K562 (cell line): ENCODE data around the gene HEMGN. TPM values are rescaled to one million over a fixed set of nuclear protein-coding genes. Genes with fewer than 3 reads are reported as not detected.
"Not testable (repeated sequence)": the region's sequence is repeated elsewhere in the genome, so short reads cannot be mapped to it uniquely, and the experiment has no call there.

Experiments
- ATAC-seq: fragments of 200-7000 bp; cut with Tn5 transposase; 3 replicates; pipeline ENCODE4 v1.9.1; 2020; ENCODE audit warnings: moderate library complexity
- BruUV-seq: library from RNA; stranded (reverse); fragments of 400-500 nt; replicated peaks from 2 replicates; lab custom pipeline; 2021; lab: Mats Ljungman, UMichigan
- CTCF ChIA-PET: fragments of 300-600 bp; formaldehyde crosslinking; extraction: SDS; loops from one replicate; lab custom pipeline; 2021; ENCODE audit warnings: low intra/inter-chr PET ratio; lab: Yijun Ruan, JAX
- POLR2A ChIA-PET: fragments of 300-600, 350-650 bp; sonication (Branson Sonifier 250); formaldehyde crosslinking; extraction: SDS; loops from one replicate; lab custom pipeline; 2021; ENCODE audit warnings: antibody characterized with exemption, inconsistent platforms; lab: Yijun Ruan, JAX
- DNase-seq, 4 experiments: peaks; one replicate each; pipeline versions ENCODE4 v3.0.0 to v3.0.0-alpha.2; 2011 to 2018; ENCODE audit warnings: low spot score in 3 of 4, mixed read lengths in 3 of 4; ENCODE audit errors: extremely low read depth in 1 of 4
- FAIRE-seq: peaks from 2 replicates; lab custom pipeline; 2011; peaks lifted over from hg19 to GRCh38; lab: Jason Lieb, UNC
- H2AFZ ChIP-seq: 2 replicates; pipeline ENCODE4 v1.6.0; 2011; ENCODE audit warnings: low read depth, low read length, control low read depth, inconsistent platforms
- H3K27ac ChIP-seq: fragments of 200-600 bp; 3 replicates; pipeline ENCODE4 v1.8.0; 2011; ENCODE audit warnings: low read depth, mild to moderate bottlenecking, control low read depth, inconsistent platforms, low read length, moderate library complexity, mixed read lengths; ENCODE audit errors: extremely low read depth
- H3K27me3 ChIP-seq, 2 experiments: fragments of 300-600 bp in 1 of 2; 2 replicates in 1 of 2; 3 replicates in 1 of 2; pipeline versions ENCODE4 v1.6.0 to v1.8.0; 2011; ENCODE audit warnings: inconsistent platforms in 2 of 2, low read length in 2 of 2, mild to moderate bottlenecking in 1 of 2, mixed read lengths in 1 of 2, moderate library complexity in 1 of 2; ENCODE audit not compliant: control insufficient read depth in 2 of 2, insufficient read depth in 2 of 2
- H3K36me3 ChIP-seq: fragments of 300-600 bp; 3 replicates; pipeline ENCODE4 v1.8.0; 2011; ENCODE audit warnings: mild to moderate bottlenecking, low read length, inconsistent platforms; ENCODE audit not compliant: control insufficient read depth, insufficient read depth
- H3K4me1 ChIP-seq, 2 experiments: fragments of 200-600 bp in 1 of 2; replicated peaks in 1 of 2; 2 replicates in 1 of 2; 3 replicates in 1 of 2; pipeline versions ENCODE4 v1.5.1 to v1.8.0; 2011; ENCODE audit warnings: inconsistent platforms in 2 of 2, low read length in 2 of 2, mild to moderate bottlenecking in 1 of 2, mixed read lengths in 1 of 2, moderate library complexity in 1 of 2; ENCODE audit not compliant: control insufficient read depth in 2 of 2, insufficient read depth in 2 of 2
- H3K4me2 ChIP-seq: 2 replicates; pipeline ENCODE4 v1.6.1; 2011; ENCODE audit warnings: low read length, control low read depth, inconsistent platforms, mixed read lengths; ENCODE audit not compliant: insufficient read depth
- H3K4me3 ChIP-seq: fragments of 200-600 bp; sonication (generic), shearing (Covaris generic); 2 replicates; pipeline ENCODE4 v1.5.1; 2016; ENCODE audit warnings: control low read depth, inconsistent platforms
- H3K79me2 ChIP-seq: fragments of 200-600 bp; 3 replicates; pipeline ENCODE4 v1.8.0; 2011; ENCODE audit warnings: low read length, inconsistent platforms; ENCODE audit not compliant: control insufficient read depth, insufficient read depth
- H3K9ac ChIP-seq, 2 experiments: 2 replicates each; pipeline versions ENCODE4 v1.6.0 to v1.6.1; 2011; ENCODE audit warnings: low read depth in 2 of 2, low read length in 2 of 2, control low read depth in 1 of 2, inconsistent platforms in 1 of 2, mild to moderate bottlenecking in 1 of 2, mixed read lengths in 1 of 2; ENCODE audit not compliant: insufficient read depth in 1 of 2
- H3K9me1 ChIP-seq: one replicate; pipeline ENCODE4 v1.6.0; 2011; ENCODE audit warnings: inconsistent platforms, mild to moderate bottlenecking, low read length, moderate library complexity; ENCODE audit not compliant: control insufficient read depth, insufficient read depth
- H3K9me3 ChIP-seq: replicated peaks from 2 replicates; pipeline ENCODE4 v1.5.1; 2011; ENCODE audit warnings: low read depth, low read length, inconsistent platforms; ENCODE audit not compliant: control insufficient read depth, insufficient read depth
- H4K20me1 ChIP-seq: replicated peaks from 2 replicates; pipeline ENCODE4 v1.6.1; 2011; ENCODE audit warnings: low read length, inconsistent platforms, mixed read lengths; ENCODE audit not compliant: control insufficient read depth, insufficient read depth
- DIDO1 ChIP-seq: fragments of 450-650 bp; IDR thresholded peaks from 2 replicates; pipeline ENCODE4 v1.6.1; 2016; ENCODE audit warnings: low read depth, missing biosample characterization, missing genetic modification characterization
- DNMT1 ChIP-seq: fragments of 450-650 bp; IDR thresholded peaks from 2 replicates; pipeline ENCODE4 v1.6.1; 2016; ENCODE audit warnings: antibody characterized with exemption, mild to moderate bottlenecking
- FOXP4 ChIP-seq: sonication (generic); formaldehyde crosslinking; IDR thresholded peaks from 2 replicates; pipeline ENCODE4 v1.8.0; 2022; ENCODE audit warnings: mild to moderate bottlenecking, missing genetic modification reagents, borderline replicate concordance
- GATAD2B ChIP-seq: fragments of 450-650 bp; IDR thresholded peaks from 2 replicates; pipeline ENCODE4 v1.6.1; 2017; ENCODE audit warnings: mild to moderate bottlenecking, borderline replicate concordance
- HOXB6 ChIP-seq: fragments of 250-450 bp; sonication (Bioruptor Pico); IDR thresholded peaks from 2 replicates; pipeline ENCODE4 v1.5.1; 2022; ENCODE audit warnings: mild to moderate bottlenecking, borderline replicate concordance
- LARP7 ChIP-seq: fragments of 450-650 bp; IDR thresholded peaks from 2 replicates; pipeline ENCODE4 v1.6.1; 2016
- MBD2 ChIP-seq: sonication (generic); IDR thresholded peaks from 2 replicates; pipeline ENCODE4 v1.6.1; 2016; ENCODE audit warnings: low read depth, borderline replicate concordance
- MTA1 ChIP-seq: fragments of 450-650 bp; IDR thresholded peaks from 2 replicates; pipeline ENCODE4 v1.6.1; 2017; ENCODE audit warnings: borderline replicate concordance
- NCOR1 ChIP-seq: fragments of 450-650 bp; IDR thresholded peaks from 2 replicates; pipeline ENCODE4 v1.6.1; 2016; ENCODE audit warnings: mild to moderate bottlenecking, moderate library complexity
- NFRKB ChIP-seq: fragments of 450-650 bp; IDR thresholded peaks from 2 replicates; pipeline ENCODE4 v1.6.1; 2016; ENCODE audit warnings: low read depth
- RBBP5 ChIP-seq: fragments of 200-600 bp; sonication (generic); IDR thresholded peaks from 2 replicates; pipeline ENCODE4 v1.6.1; 2012; ENCODE audit warnings: borderline replicate concordance, mild to moderate bottlenecking, low read length, control low read depth, inconsistent platforms; ENCODE audit not compliant: insufficient read depth, poor library complexity, severe bottlenecking
- SIN3A ChIP-seq, 2 experiments: fragments of 150-350 bp in 1 of 2; IDR thresholded peaks; 2 replicates each; pipeline ENCODE4 v1.6.1; 2011 to 2016; ENCODE audit warnings: borderline replicate concordance in 2 of 2, low read depth in 2 of 2, low read length in 2 of 2, mild to moderate bottlenecking in 2 of 2, moderate library complexity in 2 of 2; ENCODE audit not compliant: control insufficient read depth in 1 of 2
- SMAD4 ChIP-seq: fragments of 250-450 bp; sonication (Bioruptor Pico); conservative IDR thresholded peaks from 2 replicates; pipeline ENCODE4 v1.8.0; 2021; ENCODE audit warnings: inconsistent platforms, mild to moderate bottlenecking, moderate library complexity
- SMARCA5 ChIP-seq: fragments of 450-650 bp; IDR thresholded peaks from 2 replicates; pipeline ENCODE4 v1.6.1; 2016
- STAT5A ChIP-seq: IDR thresholded peaks from 2 replicates; pipeline ENCODE4 v1.6.1; 2012; ENCODE audit warnings: low read length, inconsistent platforms, borderline replicate concordance
- TEAD4 ChIP-seq, 2 experiments: sonication (generic) in 1 of 2; formaldehyde crosslinking in 1 of 2; IDR thresholded peaks; 2 replicates each; pipeline versions ENCODE4 v1.6.1 to v1.8.0; 2012 to 2022; ENCODE audit warnings: borderline replicate concordance in 1 of 2, inconsistent platforms in 1 of 2, low read length in 1 of 2, mild to moderate bottlenecking in 1 of 2, missing genetic modification reagents in 1 of 2
- THRA ChIP-seq: fragments of 450-650 bp; IDR thresholded peaks from 2 replicates; pipeline ENCODE4 v1.6.1; 2017; ENCODE audit warnings: mild to moderate bottlenecking, moderate library complexity
- WGBS: fragments of 100-300 bp; shearing (Covaris generic); methylation state at CpG from one replicate; pipeline ENCODE4 v1.1.6; 2016; ENCODE audit warnings: low coverage, mixed read lengths; ENCODE audit not compliant: insufficient coverage; ENCODE audit errors: missing lambda C conversion rate; 5-methylcytosine and 5-hydroxymethylcytosine counted together
- in situ Hi-C: fragments of 300-500 bp; cut with MboI; formaldehyde crosslinking; loops from 4 replicates; pipeline ENCODE4 v1.15.0; 2018; ENCODE audit warnings: inconsistent platforms, mixed read lengths
- intact Hi-C: fragments of 100-400 bp; cut with micrococcal nuclease; formaldehyde crosslinking; loops from 2 replicates; pipeline ENCODE4 v1.14.2; 2022
- polyA plus RNA-seq, 8 experiments: library from polyadenylated mRNA; depleted of rRNA in 4 of 8; stranded (reverse) in 5 of 8; unstranded in 3 of 8; fragments of >200 nt; fragmentation: Nextera tagmentation in 2 of 8; fragmentation: Illumina TruSeq in 1 of 8; extraction: Ambion mirVana in 2 of 8; extraction: Trizol in 1 of 8; gene quantifications; 2 replicates each; pipeline versions ENCODE4 v1.2.1 to v1.2.3, GENCODE V29; 2011 to 2014; ENCODE audit warnings: inconsistent platforms in 1 of 8, missing spikeins in 1 of 8
- total RNA-seq, 7 experiments: library from RNA; depleted of rRNA in 6 of 7; stranded (reverse); fragments of >200 nt in 6 of 7; fragmentation: Illumina TruSeq in 2 of 7; extraction: Trizol in 2 of 7; gene quantifications; 2 replicates each; pipeline versions ENCODE4 v1.2.1 to v1.2.3, GENCODE V29; 2011 to 2021; ENCODE audit warnings: low replicate concordance in 1 of 7

HEMGN gene
- total and polyA plus RNA-seq, 9 of the 15 experiments (the other 6 are each of a cell fraction or from before 2014, with no cell fraction given) = 56.3 to 258 (median 137) TPM

- Histone ChIP-seq H3K79me2 (peaks cover 21% of the 10 kb centered on the region; the same call in 2 of the 3 replicates), H3K27ac (peak overlapping the region; percentile 83), H3K4me1 (peaks cover 48 to 70% of the 10 kb centered on the region in 2 experiments), H2AFZ (peak overlapping the region; percentile 93), H3K9ac (peak overlapping the region; percentile 3 to 62; a peak in 3 of 4 replicates), H3K4me2 (peak overlapping the region; percentile 78)
- peak; percentile 98 for FAIRE-seq
- H3K36me3 ChIP-seq; H3K27me3 ChIP-seq; BruUV-seq; H3K9me3 ChIP-seq; H3K4me3 ChIP-seq; H3K9me1 ChIP-seq; in situ Hi-C loops; H4K20me1 ChIP-seq; CTCF ChIA-PET; TF ChIP-seq TEAD4 (CRISPR knock-in tag; IDR thresholded peaks at IDR 0.05; ENCODE audit: borderline replicate concordance): not testable (repeated sequence)
- 7% methylated on average over 9 of the region's 9 CpGs for WGBS
- POLR2A ChIA-PET = interaction anchor here (0.6 to 3.5 kb wide), 5 partner anchors 9 to 200 kb away, joined by 3 to 45 read pairs (median 5); partner anchors contain the start of gene ANP32B
- intact Hi-C loops = loop anchor here (2.0 kb wide), 1 partner anchor 22 kb away; the partner anchor contains the start of gene ANP32B
- peak; percentile 86 to 98 (median 91) for DNase-seq
- ATAC-seq = peak; percentile 92
- TF ChIP-seq TEAD4 (IDR thresholded peaks at IDR 0.05; ENCODE audit: low read length) (peak; percentile 95), DIDO1 (0 out of 2 replicates have a peak, but pooled peaks have one; percentile 51), FOXP4 (CRISPR knock-in tag) (peak; percentile 84), NCOR1 (peak; percentile 98), MBD2 (peak; percentile 89), SMARCA5 (peak; percentile 91), HOXB6 (0 out of 2 replicates have a peak, but pooled peaks have one; percentile 4), DNMT1 (peak; percentile 93; the same call in 1 of the 2 replicates), MTA1 (peak; percentile 90), GATAD2B (peak; percentile 87), RBBP5 (peak; percentile 51), LARP7 (peak; percentile 92), THRA (peak; percentile 38; the same call in 1 of the 2 replicates), SIN3A (IDR thresholded peaks at IDR 0.05; ENCODE audit: borderline replicate concordance in 2 of 2, control insufficient read depth in 1 of 2, low read depth in 2 of 2, low read length in 2 of 2) (0 out of 4 replicates have a peak, but pooled peaks of 1 of the 2 experiments have one; percentile 49), NFRKB (peak; percentile 93), SMAD4 (CRISPR knock-in tag) (peak; percentile 93), STAT5A (peak; percentile 89)
These were observed 22.8 kb upstream of the HEMGN start for GRCh38 chr9:97960678-97961328.
